ENCODE data around the gene NRL.

The NRL gene

GRCh38 chr14:24132976-24133375, 18.2 kb upstream of the NRL start:
- no peak overlapping the region for H3K27ac ChIP-seq
- H3K9me3 ChIP-seq (ENCODE audit: control insufficient read depth, low read length): no peaks in the 10 kb centered on the region
- no peak overlapping the region for H3K4me2 ChIP-seq (ENCODE audit: low read length)
- peaks cover 4% of the 10 kb centered on the region for H3K4me1 ChIP-seq
- H3K9ac ChIP-seq: no peak overlapping the region
- no peaks in the 10 kb centered on the region for H3K27me3 ChIP-seq (ENCODE audit: control insufficient read depth, insufficient read depth, low read length)
- H3K79me2 ChIP-seq: no peaks in the 10 kb centered on the region
- no peaks in the 10 kb centered on the region for H3K36me3 ChIP-seq (ENCODE audit: control insufficient read depth, insufficient read depth, low read length)
- H3K4me3 ChIP-seq (ENCODE audit: low read depth, low read length): no peak overlapping the region
- TF ChIP-seq, protein P1, sequence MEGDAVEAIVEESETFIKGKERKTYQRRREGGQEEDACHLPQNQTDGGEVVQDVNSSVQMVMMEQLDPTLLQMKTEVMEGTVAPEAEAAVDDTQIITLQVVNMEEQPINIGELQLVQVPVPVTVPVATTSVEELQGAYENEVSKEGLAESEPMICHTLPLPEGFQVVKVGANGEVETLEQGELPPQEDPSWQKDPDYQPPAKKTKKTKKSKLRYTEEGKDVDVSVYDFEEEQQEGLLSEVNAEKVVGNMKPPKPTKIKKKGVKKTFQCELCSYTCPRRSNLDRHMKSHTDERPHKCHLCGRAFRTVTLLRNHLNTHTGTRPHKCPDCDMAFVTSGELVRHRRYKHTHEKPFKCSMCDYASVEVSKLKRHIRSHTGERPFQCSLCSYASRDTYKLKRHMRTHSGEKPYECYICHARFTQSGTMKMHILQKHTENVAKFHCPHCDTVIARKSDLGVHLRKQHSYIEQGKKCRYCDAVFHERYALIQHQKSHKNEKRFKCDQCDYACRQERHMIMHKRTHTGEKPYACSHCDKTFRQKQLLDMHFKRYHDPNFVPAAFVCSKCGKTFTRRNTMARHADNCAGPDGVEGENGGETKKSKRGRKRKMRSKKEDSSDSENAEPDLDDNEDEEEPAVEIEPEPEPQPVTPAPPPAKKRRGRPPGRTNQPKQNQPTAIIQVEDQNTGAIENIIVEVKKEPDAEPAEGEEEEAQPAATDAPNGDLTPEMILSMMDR (IDR thresholded peaks at IDR 0.05): no peak
- H2AFZ ChIP-seq: no peak overlapping the region

GRCh38 chr14:24132061-24132685, 17.4 kb upstream of the NRL start:
- no peaks in the 10 kb centered on the region for H3K36me3 ChIP-seq (ENCODE audit: control insufficient read depth, insufficient read depth, low read length)
- no peaks in the 10 kb centered on the region for H3K79me2 ChIP-seq
- no peaks in the 10 kb centered on the region for H3K9me3 ChIP-seq (ENCODE audit: control insufficient read depth, low read length)
- no peak overlapping the region for H3K9ac ChIP-seq
- no peak overlapping the region for H2AFZ ChIP-seq
- no peaks in the 10 kb centered on the region for H3K4me1 ChIP-seq
- H3K4me2 ChIP-seq (ENCODE audit: low read length): no peak overlapping the region
- no peak overlapping the region for H3K27ac ChIP-seq
- no peaks in the 10 kb centered on the region for H3K27me3 ChIP-seq (ENCODE audit: control insufficient read depth, insufficient read depth, low read length)
- no peak overlapping the region for H3K4me3 ChIP-seq (ENCODE audit: low read depth, low read length)
- TF ChIP-seq, protein P1 (IDR thresholded peaks at IDR 0.05): no peak

DNA sequence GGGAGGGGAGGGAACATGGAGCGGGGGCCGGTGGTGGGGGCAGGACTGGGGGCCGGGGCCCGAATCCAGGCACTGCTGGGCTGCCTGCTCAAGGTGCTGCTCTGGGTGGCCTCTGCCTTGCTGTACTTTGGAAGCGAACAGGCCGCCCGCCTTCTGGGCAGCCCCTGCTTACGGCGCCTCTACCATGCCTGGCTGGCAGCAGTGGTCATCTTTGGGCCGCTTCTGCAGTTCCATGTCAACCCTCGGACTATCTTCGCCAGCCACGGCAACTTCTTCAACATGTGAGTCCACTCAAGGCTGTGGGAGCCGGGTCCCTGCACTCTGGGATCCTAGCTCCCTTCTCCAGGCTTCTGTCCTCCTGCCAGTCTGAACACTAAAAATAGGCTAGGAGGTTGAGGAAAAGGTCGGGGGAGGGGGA, 16.8 kb upstream of the NRL start:
- Histone ChIP-seq H3K36me3 (ENCODE audit: control insufficient read depth, insufficient read depth, low read length) (no peaks in the 10 kb centered on the region), H3K4me2 (ENCODE audit: low read length) (no peak overlapping the region), H3K27ac (peak overlapping the region; percentile 11), H3K9ac (no peak overlapping the region), H3K9me3 (ENCODE audit: control insufficient read depth, low read length) (no peaks in the 10 kb centered on the region), H2AFZ (no peak overlapping the region), H3K27me3 (ENCODE audit: control insufficient read depth, insufficient read depth, low read length) (no peaks in the 10 kb centered on the region), H3K4me1 (no peaks in the 10 kb centered on the region), H3K79me2 (no peaks in the 10 kb centered on the region), H3K4me3 (ENCODE audit: low read depth, low read length) (no peak overlapping the region)
- TF ChIP-seq, protein P1 (IDR thresholded peaks at IDR 0.05): no peak

DNA sequence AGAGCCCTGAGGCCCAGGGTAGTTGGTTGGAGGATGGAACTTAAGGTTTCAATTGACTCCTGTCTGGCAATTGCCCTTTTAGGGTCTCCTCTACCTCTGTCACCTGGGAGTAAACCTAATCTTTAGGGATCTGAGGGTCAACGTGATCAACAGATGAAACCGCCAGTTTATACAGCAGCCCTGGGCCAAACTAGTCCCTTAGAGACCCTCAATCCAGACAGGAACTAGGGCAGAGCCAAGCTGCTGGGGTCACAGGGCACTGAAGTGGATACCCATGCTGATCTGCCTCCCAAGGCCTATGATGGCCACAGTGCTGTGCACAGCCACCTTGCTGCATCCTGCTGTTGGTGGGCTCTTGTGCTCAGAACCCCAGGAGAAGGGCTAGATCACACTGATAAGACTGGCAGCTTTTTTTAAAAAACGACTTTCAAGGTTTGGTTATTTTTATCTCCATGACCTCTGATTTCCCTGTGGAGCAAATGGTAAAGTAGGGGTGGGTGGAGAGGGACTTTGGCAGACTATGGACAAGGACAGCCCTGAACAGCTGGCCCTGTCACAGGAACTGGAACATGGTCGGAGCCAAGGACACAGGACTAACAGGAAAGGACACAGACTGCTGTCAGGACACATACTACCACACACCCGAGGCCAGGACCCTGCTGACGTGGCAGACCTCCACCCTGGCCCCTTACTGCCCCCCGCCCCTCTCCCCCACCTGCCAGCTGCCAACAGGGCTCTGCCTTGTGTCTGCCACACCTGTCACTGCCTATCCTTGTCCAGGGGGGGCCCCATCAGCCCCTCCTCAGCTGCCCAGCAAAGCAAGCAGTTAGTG, 16.2 kb upstream of the NRL start:
- Histone ChIP-seq H3K27ac (peak overlapping the region; percentile 11), H3K4me1 (no peaks in the 10 kb centered on the region), H3K79me2 (no peaks in the 10 kb centered on the region), H3K4me2 (ENCODE audit: low read length) (no peak overlapping the region), H3K9ac (no peak overlapping the region), H3K36me3 (ENCODE audit: control insufficient read depth, insufficient read depth, low read length) (no peaks in the 10 kb centered on the region), H2AFZ (no peak overlapping the region), H3K27me3 (ENCODE audit: control insufficient read depth, insufficient read depth, low read length) (no peaks in the 10 kb centered on the region), H3K9me3 (ENCODE audit: control insufficient read depth, low read length) (no peaks in the 10 kb centered on the region), H3K4me3 (ENCODE audit: low read depth, low read length) (no peak overlapping the region)
- TF ChIP-seq, protein P1 (IDR thresholded peaks at IDR 0.05): no peak
